Spleen (tissue), 11 donors: ENCODE results near the gene ERCC6L2. TPM values are rescaled to one million over a fixed set of nuclear protein-coding genes. Genes with fewer than 3 reads are reported as not detected.

ENCODE experiments used
- DNase-seq: peaks from one replicate; pipeline ENCODE4 v3.0.0-alpha.2; 2020
- H3K27ac ChIP-seq, 8 donors: fragments of 200-600 bp; sonication (generic) in 7 of 8; 1 replicate in 4 of 8; 2 replicates in 4 of 8; pipeline versions ENCODE4 v1.5.0 to v1.8.0; 2016 to 2021; ENCODE audit warnings: inconsistent platforms in 4 of 8, mild to moderate bottlenecking in 4 of 8, moderate library complexity in 1 of 8
- H3K27me3 ChIP-seq, 7 donors: fragments of 200-600 bp; sonication (generic) in 6 of 7; replicated peaks in 1 of 7; 1 replicate in 4 of 7; 2 replicates in 3 of 7; pipeline versions ENCODE4 v1.5.0 to v1.8.0; 2016 to 2021; ENCODE audit warnings: inconsistent platforms in 3 of 7, mild to moderate bottlenecking in 1 of 7
- H3K36me3 ChIP-seq, 6 donors: fragments of 200-600 bp; sonication (generic) in 5 of 6; 1 replicate in 4 of 6; 2 replicates in 2 of 6; pipeline versions ENCODE4 v1.5.0 to v1.8.0; 2016 to 2021; ENCODE audit warnings: inconsistent platforms in 2 of 6
- H3K4me1 ChIP-seq, 6 donors: fragments of 200-600 bp; sonication (generic) in 5 of 6; 1 replicate in 3 of 6; 2 replicates in 3 of 6; pipeline versions ENCODE4 v1.5.0 to v1.8.0; 2016 to 2021; ENCODE audit warnings: inconsistent platforms in 3 of 6
- H3K4me3 ChIP-seq, 8 donors: fragments of 200-600 bp; sonication (generic) in 7 of 8; 1 replicate in 4 of 8; 2 replicates in 4 of 8; pipeline versions ENCODE4 v1.5.0 to v1.8.0; 2016 to 2021; ENCODE audit warnings: inconsistent platforms in 4 of 8, mild to moderate bottlenecking in 4 of 8, moderate library complexity in 2 of 8
- H3K9me3 ChIP-seq, 8 donors: fragments of 200-600 bp; sonication (generic) in 7 of 8; 1 replicate in 4 of 8; 2 replicates in 4 of 8; pipeline versions ENCODE4 v1.5.0 to v1.8.0; 2016 to 2021; ENCODE audit warnings: inconsistent platforms in 4 of 8
- POLR2A ChIP-seq, 3 donors: fragments of 450-650 bp; IDR thresholded peaks; one replicate each; pipeline ENCODE4 v1.5.1; 2017; ENCODE audit warnings: antibody characterized with exemption in 3 of 3, mild to moderate bottlenecking in 1 of 3
- POLR2AphosphoS5 ChIP-seq, 3 donors: sonication (generic); formaldehyde crosslinking; IDR thresholded peaks; one replicate each; pipeline ENCODE4 v1.5.1; 2017; ENCODE audit warnings: antibody characterized with exemption in 3 of 3
- WGBS, 5 donors: extraction: QIAGEN DNeasy Blood & Tissue Kit in 3 of 5; methylation state at CpG; one replicate each; pipeline versions ENCODE4 v1.1.5 to v1.1.7; 2013 to 2018; 5-methylcytosine and 5-hydroxymethylcytosine counted together
- intact Hi-C: fragments of 100-400 bp; cut with DNase I; formaldehyde crosslinking; loops from one replicate; pipeline ENCODE4 v1.15.0; 2023; ENCODE audit warnings: low total_unique reads
- polyA plus RNA-seq, 3 donors: library from polyadenylated mRNA; stranded (reverse); fragments of 200-250 nt; gene quantifications; one replicate each; pipeline ENCODE4 v1.2.1, GENCODE V29; 2013
- total RNA-seq, 7 donors: library from RNA; depleted of rRNA in 3 of 7; stranded (reverse); fragments of >200 nt in 3 of 7; fragmentation: NEBNext Ultra II Directional in 4 of 7; extraction: Animal tissue kit (Norgen Biotek cat#: 25700) in 4 of 7; gene quantifications; one replicate each; pipeline versions ENCODE4 v1.1.0 to v1.2.1, GENCODE V29; 2016 to 2021
- TF ChIP-seq, protein P1 (sequence below), 11 experiments: fragments of 200-600 bp in 7 of 11; fragments of 450-650 bp in 4 of 11; sonication (generic) in 4 of 11; IDR thresholded peaks in 8 of 11; conservative IDR thresholded peaks in 3 of 11; 1 replicate in 7 of 11; 2 replicates in 4 of 11; pipeline versions ENCODE4 v1.4.0 to v1.8.0; 2016 to 2021; ENCODE audit warnings: antibody characterized with exemption in 11 of 11, inconsistent platforms in 4 of 11, mild to moderate bottlenecking in 1 of 11
- donor health status: healthy with polysubstance abuse.
- donor health status: DM: no; HTN: no; CAD: no; lungs with moderate emphysema.
- donor health status: DM: no; HTN: no; CAD: no.
- donor health status: Bipolar disorder and iron deficiency.
- donor health status: healthy.
- donor health status: DM: no; HTN: no; CAD: no.
- donor health status: DM: yes; HTN: yes; CAD: no.

ERCC6L2 gene
- total and polyA plus RNA-seq, 10 donors = 4.6 to 118 (median 70.9) TPM

DNA sequence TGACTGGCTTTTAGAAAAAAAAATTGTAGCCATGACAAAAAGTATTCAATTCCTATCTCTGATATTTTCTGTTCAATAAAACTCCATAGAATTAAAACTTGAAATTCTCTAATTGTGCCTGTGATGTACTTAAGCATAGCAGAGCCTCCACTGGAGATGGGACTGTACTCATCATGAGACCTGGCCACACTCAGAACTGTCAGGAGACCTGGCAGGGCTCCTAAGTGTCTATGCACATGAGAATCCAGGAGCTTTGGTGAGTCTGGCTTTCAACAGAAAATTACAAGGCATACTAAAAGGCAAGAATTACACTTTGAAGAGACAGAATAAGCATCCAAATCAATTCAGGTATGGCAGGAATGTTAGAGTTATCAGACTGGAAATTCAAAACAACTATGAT is 26.7 kb upstream of the ERCC6L2 start:
- Histone ChIP-seq H3K36me3 (peaks cover 0 to 7% (median 0%) of the 10 kb centered on the region in 6 donors), H3K4me3 (no peak overlapping the region), H3K4me1 (no peaks in the 10 kb centered on the region), H3K27ac (no peak overlapping the region), H3K9me3 (no peaks in the 10 kb centered on the region), H3K27me3 (no peaks in the 10 kb centered on the region)
- no peak for DNase-seq
- TF ChIP-seq, protein P1, sequence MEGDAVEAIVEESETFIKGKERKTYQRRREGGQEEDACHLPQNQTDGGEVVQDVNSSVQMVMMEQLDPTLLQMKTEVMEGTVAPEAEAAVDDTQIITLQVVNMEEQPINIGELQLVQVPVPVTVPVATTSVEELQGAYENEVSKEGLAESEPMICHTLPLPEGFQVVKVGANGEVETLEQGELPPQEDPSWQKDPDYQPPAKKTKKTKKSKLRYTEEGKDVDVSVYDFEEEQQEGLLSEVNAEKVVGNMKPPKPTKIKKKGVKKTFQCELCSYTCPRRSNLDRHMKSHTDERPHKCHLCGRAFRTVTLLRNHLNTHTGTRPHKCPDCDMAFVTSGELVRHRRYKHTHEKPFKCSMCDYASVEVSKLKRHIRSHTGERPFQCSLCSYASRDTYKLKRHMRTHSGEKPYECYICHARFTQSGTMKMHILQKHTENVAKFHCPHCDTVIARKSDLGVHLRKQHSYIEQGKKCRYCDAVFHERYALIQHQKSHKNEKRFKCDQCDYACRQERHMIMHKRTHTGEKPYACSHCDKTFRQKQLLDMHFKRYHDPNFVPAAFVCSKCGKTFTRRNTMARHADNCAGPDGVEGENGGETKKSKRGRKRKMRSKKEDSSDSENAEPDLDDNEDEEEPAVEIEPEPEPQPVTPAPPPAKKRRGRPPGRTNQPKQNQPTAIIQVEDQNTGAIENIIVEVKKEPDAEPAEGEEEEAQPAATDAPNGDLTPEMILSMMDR (IDR thresholded peaks at IDR 0.05 in 8 of 11, conservative IDR thresholded peaks at IDR 0.05 in 3 of 11) = no peak
- no peak for TF ChIP-seq POLR2A (IDR thresholded peaks at IDR 0.05)
- TF ChIP-seq POLR2AphosphoS5 (IDR thresholded peaks at IDR 0.05) = no peak
- intact Hi-C loops = no loop called here

DNA sequence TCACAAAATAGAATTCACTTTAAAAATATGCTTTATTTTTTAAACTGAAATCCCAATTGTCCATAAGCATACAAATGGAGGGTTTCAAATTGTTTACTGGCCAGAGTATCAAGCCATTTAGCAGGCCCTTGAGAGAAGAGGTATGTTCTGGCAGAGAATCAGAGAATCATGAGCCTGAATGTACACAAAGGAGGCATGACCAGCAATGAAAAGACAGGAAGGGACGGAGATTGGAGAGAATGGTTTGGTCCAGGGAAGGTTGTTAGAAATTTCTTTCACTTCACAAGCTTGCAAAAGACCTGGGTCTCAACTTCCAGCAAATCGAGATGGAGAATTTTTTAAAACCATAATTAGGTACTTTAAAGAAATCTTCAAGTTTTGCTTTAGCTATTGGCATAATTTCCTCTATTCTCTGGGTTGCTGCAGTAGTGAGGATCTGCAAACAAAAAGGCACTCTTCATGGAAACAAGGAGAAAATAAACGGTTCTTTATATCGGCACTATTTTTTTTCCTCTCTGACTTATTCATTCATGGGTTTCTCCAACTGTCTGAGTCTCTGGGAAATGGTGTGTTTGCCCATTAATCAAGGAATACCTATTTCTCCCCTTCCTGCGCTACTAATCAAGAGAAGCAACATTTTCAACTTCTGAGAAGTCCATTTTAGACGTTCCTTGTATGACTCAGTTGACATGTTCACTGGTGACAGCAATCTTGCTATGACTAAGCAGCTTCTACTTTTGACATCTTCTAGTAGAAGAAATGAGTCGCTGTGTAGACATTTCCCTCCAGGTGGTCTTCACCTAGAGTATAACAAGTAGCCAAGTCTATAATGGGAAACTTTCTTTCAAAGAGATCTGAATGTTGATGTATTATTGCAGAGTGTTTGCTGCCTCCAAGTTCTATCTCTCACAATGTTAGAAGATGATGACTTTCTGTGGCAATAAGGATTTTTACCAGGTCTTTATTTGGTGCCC is 23.1 kb upstream of the ERCC6L2 start:
- Histone ChIP-seq H3K4me1 (peaks cover 0 to 3% (median 0%) of the 10 kb centered on the region in 6 donors), H3K36me3 (peaks cover 0 to 7% (median 0%) of the 10 kb centered on the region in 6 donors), H3K27ac (no peak overlapping the region), H3K4me3 (no peak overlapping the region), H3K27me3 (no peaks in the 10 kb centered on the region), H3K9me3 (no peaks in the 10 kb centered on the region)
- WGBS, 5 donors = 66 to 78% (median 74%) methylated on average over 7 of the region's 7 CpGs
- intact Hi-C loops = no loop called here
- no peak for DNase-seq
- TF ChIP-seq POLR2AphosphoS5 (IDR thresholded peaks at IDR 0.05) (no peak), POLR2A (IDR thresholded peaks at IDR 0.05) (no peak)
- TF ChIP-seq, protein P1 (IDR thresholded peaks at IDR 0.05 in 8 of 11, conservative IDR thresholded peaks at IDR 0.05 in 3 of 11) = no peak

DNA sequence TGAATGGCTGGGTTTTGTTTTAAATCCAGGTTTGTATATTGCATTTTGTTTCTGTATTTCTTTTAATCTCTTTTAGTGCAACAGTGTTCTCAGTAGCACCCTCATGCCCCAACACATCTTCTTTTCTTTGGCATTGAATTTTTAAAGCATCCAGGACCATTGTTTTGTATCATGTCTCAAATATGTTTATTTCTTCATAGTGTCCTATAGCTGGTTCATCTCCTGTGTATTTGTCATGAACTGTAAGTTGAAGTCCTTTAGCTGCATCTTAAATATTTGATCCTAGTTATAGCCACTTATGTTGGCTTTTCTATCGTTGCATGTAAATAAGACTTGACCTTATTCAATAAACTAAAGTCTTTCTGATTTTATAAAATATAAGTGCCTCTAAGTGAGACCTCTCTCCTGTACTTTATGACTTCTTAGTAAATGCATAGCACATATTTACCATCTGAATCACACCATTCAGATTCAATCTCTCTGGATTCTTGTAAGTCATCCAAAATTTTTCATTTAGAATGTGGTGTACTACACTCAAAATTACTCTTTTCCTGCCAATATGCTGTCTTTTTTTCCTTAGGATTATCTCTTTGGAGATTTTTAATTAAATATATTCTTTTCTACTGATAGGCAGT is 21.0 kb upstream of the ERCC6L2 start:
- Histone ChIP-seq H3K4me1 (peaks cover 0 to 16% (median 2%) of the 10 kb centered on the region in 6 donors), H3K9me3 (no peaks in the 10 kb centered on the region), H3K27ac (no peak overlapping the region), H3K4me3 (no peak overlapping the region), H3K36me3 (peaks cover 0 to 6% (median 0%) of the 10 kb centered on the region in 6 donors), H3K27me3 (no peaks in the 10 kb centered on the region)
- no peak for TF ChIP-seq POLR2A (IDR thresholded peaks at IDR 0.05)
- TF ChIP-seq, protein P1 (IDR thresholded peaks at IDR 0.05 in 8 of 11, conservative IDR thresholded peaks at IDR 0.05 in 3 of 11) = no peak
- no peak for TF ChIP-seq POLR2AphosphoS5 (IDR thresholded peaks at IDR 0.05)
- intact Hi-C loops = no loop called here
- no peak for DNase-seq
- WGBS, 5 donors = 79 to 88% (median 83%) methylated on average over 1 of the region's 1 CpG

DNA sequence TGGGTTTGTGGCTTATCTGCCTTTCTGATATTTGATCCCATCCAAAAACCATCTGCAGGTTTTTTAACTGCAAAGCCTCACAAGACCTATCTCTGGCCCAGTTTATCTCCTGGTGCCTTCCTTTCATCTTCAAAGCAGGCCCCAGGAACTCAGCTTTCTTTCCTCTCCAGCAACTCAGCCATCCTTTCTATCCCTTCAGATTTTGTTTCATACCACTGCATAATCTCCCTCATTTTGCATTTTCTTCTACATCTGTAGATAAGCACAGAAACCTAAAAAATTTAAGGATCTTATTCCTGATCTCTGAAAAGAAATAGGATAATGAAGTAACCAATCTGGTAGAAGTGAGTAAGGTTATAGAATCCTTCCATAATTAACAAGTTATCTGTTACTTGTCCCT is 19.5 kb upstream of the ERCC6L2 start:
- H3K4me3 ChIP-seq = no peak overlapping the region
- no peak for DNase-seq
- no peaks in the 10 kb centered on the region for H3K27me3 ChIP-seq
- H3K9me3 ChIP-seq = no peaks in the 10 kb centered on the region
- H3K4me1 ChIP-seq = peaks cover 0 to 16% (median 2%) of the 10 kb centered on the region in 6 donors
- intact Hi-C loops = no loop called here
- TF ChIP-seq POLR2A (IDR thresholded peaks at IDR 0.05) (no peak), POLR2AphosphoS5 (IDR thresholded peaks at IDR 0.05) (no peak)
- TF ChIP-seq, protein P1 (IDR thresholded peaks at IDR 0.05 in 8 of 11, conservative IDR thresholded peaks at IDR 0.05 in 3 of 11) = no peak
- H3K27ac ChIP-seq = no peak overlapping the region
- H3K36me3 ChIP-seq = no peaks in the 10 kb centered on the region
